Liver (tissue), 3 donors: Measurements from ENCODE around the gene CFAP90.

Experiments used
- EGR1 ChIP-seq, 2 donors: IDR thresholded peaks; 2 replicates each; pipeline ENCODE4 v1.6.1; 2016 to 2018; ENCODE audit warnings: antibody characterized with exemption in 2 of 2, low read depth in 2 of 2
- FOXA1 ChIP-seq: IDR thresholded peaks from 2 replicates; pipeline ENCODE4 v1.6.1; 2016; ENCODE audit warnings: antibody characterized with exemption
- GABPA ChIP-seq, 2 donors: IDR thresholded peaks in 1 of 2; conservative IDR thresholded peaks in 1 of 2; 2 replicates each; pipeline ENCODE4 v1.6.1; 2016; ENCODE audit warnings: antibody characterized with exemption in 2 of 2, mild to moderate bottlenecking in 1 of 2, moderate library complexity in 1 of 2
- YY1 ChIP-seq: IDR thresholded peaks from 2 replicates; pipeline ENCODE4 v1.6.1; 2016; ENCODE audit warnings: antibody characterized with exemption, mild to moderate bottlenecking
- TF ChIP-seq, protein P1 (sequence below): IDR thresholded peaks from 2 replicates; pipeline ENCODE4 v1.6.1; 2016; ENCODE audit warnings: antibody characterized with exemption
- TF ChIP-seq, protein P2 (sequence below): fragments of 150-350 bp; IDR thresholded peaks from 2 replicates; pipeline ENCODE4 v1.5.1; 2017; ENCODE audit warnings: improper control_type of control experiment, low read depth, low read length; ENCODE audit not compliant: missing input control
- TF ChIP-seq, protein P3 (sequence below): IDR thresholded peaks from 2 replicates; pipeline ENCODE4 v1.6.1; 2016; ENCODE audit warnings: antibody characterized with exemption, mild to moderate bottlenecking
- TF ChIP-seq, protein P4 (sequence below): IDR thresholded peaks from 2 replicates; pipeline ENCODE4 v1.6.1; 2016; ENCODE audit warnings: antibody characterized with exemption
- donor health status: healthy.
- donor health status: healthy.

DNA sequence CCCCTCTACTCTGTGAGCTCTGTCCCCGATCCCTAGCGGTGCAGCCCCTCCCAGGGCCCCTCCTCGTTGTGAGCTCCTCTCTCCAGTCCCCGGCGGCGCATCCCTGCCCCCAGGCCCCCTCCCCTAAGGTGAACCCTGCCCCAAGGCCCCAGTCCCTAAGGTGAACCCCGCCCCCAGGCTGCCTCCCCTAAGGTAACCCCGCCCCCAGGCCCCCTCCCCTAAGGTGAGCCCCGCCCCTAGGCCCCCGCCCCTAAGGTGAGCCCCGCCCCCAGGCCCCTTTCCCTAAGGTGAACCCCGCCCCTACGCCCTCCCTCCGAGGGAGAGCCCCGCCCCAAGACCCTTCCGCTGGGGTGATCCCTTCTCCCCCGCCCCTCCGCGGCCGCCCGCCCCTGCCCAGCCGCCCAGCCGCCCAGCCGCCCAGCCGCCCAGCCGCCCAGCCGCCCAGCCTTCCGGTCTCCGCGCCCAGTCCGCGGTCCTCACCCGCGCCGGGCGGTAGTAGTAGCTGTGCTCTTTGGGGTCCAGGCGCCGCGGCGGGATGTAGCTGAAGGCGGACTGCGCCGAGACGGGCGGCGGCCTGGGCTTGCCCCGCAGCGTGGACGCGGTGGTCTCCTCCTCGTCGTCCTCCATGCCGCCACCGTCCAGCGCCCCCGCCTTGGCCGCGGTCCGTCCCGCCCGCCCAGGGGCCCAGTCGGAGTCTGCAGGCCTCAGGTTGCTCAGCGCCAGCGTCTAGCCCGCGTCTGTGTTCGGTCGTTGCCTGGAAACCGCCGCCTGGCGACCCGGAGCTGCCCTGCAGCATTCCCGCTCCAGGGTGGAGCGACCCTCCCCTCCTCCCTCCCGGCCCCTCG, at the start of gene CFAP90:
- TF ChIP-seq, protein P1, sequence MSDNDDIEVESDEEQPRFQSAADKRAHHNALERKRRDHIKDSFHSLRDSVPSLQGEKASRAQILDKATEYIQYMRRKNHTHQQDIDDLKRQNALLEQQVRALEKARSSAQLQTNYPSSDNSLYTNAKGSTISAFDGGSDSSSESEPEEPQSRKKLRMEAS = no peak
- TF ChIP-seq, protein P2, sequence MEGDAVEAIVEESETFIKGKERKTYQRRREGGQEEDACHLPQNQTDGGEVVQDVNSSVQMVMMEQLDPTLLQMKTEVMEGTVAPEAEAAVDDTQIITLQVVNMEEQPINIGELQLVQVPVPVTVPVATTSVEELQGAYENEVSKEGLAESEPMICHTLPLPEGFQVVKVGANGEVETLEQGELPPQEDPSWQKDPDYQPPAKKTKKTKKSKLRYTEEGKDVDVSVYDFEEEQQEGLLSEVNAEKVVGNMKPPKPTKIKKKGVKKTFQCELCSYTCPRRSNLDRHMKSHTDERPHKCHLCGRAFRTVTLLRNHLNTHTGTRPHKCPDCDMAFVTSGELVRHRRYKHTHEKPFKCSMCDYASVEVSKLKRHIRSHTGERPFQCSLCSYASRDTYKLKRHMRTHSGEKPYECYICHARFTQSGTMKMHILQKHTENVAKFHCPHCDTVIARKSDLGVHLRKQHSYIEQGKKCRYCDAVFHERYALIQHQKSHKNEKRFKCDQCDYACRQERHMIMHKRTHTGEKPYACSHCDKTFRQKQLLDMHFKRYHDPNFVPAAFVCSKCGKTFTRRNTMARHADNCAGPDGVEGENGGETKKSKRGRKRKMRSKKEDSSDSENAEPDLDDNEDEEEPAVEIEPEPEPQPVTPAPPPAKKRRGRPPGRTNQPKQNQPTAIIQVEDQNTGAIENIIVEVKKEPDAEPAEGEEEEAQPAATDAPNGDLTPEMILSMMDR = peak; percentile 39
- no peak for TF ChIP-seq YY1
- TF ChIP-seq FOXA1 = no peak
- TF ChIP-seq, protein P3, sequence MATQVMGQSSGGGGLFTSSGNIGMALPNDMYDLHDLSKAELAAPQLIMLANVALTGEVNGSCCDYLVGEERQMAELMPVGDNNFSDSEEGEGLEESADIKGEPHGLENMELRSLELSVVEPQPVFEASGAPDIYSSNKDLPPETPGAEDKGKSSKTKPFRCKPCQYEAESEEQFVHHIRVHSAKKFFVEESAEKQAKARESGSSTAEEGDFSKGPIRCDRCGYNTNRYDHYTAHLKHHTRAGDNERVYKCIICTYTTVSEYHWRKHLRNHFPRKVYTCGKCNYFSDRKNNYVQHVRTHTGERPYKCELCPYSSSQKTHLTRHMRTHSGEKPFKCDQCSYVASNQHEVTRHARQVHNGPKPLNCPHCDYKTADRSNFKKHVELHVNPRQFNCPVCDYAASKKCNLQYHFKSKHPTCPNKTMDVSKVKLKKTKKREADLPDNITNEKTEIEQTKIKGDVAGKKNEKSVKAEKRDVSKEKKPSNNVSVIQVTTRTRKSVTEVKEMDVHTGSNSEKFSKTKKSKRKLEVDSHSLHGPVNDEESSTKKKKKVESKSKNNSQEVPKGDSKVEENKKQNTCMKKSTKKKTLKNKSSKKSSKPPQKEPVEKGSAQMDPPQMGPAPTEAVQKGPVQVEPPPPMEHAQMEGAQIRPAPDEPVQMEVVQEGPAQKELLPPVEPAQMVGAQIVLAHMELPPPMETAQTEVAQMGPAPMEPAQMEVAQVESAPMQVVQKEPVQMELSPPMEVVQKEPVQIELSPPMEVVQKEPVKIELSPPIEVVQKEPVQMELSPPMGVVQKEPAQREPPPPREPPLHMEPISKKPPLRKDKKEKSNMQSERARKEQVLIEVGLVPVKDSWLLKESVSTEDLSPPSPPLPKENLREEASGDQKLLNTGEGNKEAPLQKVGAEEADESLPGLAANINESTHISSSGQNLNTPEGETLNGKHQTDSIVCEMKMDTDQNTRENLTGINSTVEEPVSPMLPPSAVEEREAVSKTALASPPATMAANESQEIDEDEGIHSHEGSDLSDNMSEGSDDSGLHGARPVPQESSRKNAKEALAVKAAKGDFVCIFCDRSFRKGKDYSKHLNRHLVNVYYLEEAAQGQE = no peak
- no peak for TF ChIP-seq GABPA (IDR thresholded peaks at IDR 0.05 in 1 of 2, conservative IDR thresholded peaks at IDR 0.05 in 1 of 2)
- TF ChIP-seq, protein P4, sequence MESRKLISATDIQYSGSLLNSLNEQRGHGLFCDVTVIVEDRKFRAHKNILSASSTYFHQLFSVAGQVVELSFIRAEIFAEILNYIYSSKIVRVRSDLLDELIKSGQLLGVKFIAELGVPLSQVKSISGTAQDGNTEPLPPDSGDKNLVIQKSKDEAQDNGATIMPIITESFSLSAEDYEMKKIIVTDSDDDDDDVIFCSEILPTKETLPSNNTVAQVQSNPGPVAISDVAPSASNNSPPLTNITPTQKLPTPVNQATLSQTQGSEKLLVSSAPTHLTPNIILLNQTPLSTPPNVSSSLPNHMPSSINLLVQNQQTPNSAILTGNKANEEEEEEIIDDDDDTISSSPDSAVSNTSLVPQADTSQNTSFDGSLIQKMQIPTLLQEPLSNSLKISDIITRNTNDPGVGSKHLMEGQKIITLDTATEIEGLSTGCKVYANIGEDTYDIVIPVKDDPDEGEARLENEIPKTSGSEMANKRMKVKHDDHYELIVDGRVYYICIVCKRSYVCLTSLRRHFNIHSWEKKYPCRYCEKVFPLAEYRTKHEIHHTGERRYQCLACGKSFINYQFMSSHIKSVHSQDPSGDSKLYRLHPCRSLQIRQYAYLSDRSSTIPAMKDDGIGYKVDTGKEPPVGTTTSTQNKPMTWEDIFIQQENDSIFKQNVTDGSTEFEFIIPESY = no peak
- TF ChIP-seq EGR1 (IDR thresholded peaks at IDR 0.05; ENCODE audit: low read depth in 2 of 2) = no peak
